HEK293 (cell line): ENCODE results near the gene CT45A6.
"Not testable (repeated sequence)": the region's sequence is repeated elsewhere in the genome, so short reads cannot be mapped to it uniquely, and the experiment has no call there.

Source experiments
- KLF10 ChIP-seq: fragments of 450-650 bp; IDR thresholded peaks from 2 replicates; pipeline ENCODE4 v1.5.1; 2018; ENCODE audit warnings: missing biosample characterization, mild to moderate bottlenecking, missing genetic modification characterization
- ZNF16 ChIP-seq: fragments of 450-650 bp; formaldehyde crosslinking; IDR thresholded peaks from 2 replicates; pipeline ENCODE4 v1.5.1; 2016; ENCODE audit warnings: low read depth, missing biosample characterization, missing genetic modification characterization
- ZNF335 ChIP-seq: fragments of 450-650 bp; formaldehyde crosslinking; conservative IDR thresholded peaks from 2 replicates; pipeline ENCODE4 v1.5.1; 2016; ENCODE audit warnings: missing biosample characterization, missing genetic modification characterization
- ZNF549 ChIP-seq: fragments of 450-650 bp; IDR thresholded peaks from 2 replicates; pipeline ENCODE4 v1.5.1; 2018; ENCODE audit warnings: missing biosample characterization, missing genetic modification characterization, mild to moderate bottlenecking, inconsistent platforms, moderate library complexity
- ZNF768 ChIP-seq: fragments of 450-650 bp; formaldehyde crosslinking; IDR thresholded peaks from 2 replicates; pipeline ENCODE4 v1.5.1; 2018; ENCODE audit warnings: missing biosample characterization, mild to moderate bottlenecking, missing genetic modification characterization
- TF ChIP-seq, protein P1 (sequence below): fragments of 450-650 bp; formaldehyde crosslinking; IDR thresholded peaks from 2 replicates; pipeline ENCODE4 v1.5.1; 2016; ENCODE audit warnings: missing biosample characterization, missing genetic modification characterization

DNA sequence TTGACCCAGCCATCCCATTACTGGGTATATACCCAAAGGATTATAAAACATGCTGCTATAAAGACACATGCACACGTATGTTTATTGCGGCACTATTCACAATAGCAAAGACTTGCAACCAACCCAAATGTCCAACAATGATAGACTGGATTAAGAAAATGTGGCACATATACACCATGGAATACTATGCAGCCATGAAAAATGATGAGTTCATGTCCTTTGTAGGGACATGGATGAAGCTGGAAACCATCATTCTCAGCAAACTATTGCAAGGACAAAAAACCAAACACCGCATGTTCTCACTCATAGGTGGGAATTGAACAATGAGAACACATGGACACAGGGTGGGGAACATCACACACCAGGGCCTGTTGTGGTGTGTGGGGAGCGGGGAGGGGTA lies 57.8 kb downstream of the CT45A6 start:
- TF ChIP-seq KLF10 (tag by site-specific recombination); ZNF549; ZNF768; ZNF335 (tag by site-specific recombination); ZNF16 (tag by site-specific recombination): not testable (repeated sequence)
- TF ChIP-seq, protein P1, sequence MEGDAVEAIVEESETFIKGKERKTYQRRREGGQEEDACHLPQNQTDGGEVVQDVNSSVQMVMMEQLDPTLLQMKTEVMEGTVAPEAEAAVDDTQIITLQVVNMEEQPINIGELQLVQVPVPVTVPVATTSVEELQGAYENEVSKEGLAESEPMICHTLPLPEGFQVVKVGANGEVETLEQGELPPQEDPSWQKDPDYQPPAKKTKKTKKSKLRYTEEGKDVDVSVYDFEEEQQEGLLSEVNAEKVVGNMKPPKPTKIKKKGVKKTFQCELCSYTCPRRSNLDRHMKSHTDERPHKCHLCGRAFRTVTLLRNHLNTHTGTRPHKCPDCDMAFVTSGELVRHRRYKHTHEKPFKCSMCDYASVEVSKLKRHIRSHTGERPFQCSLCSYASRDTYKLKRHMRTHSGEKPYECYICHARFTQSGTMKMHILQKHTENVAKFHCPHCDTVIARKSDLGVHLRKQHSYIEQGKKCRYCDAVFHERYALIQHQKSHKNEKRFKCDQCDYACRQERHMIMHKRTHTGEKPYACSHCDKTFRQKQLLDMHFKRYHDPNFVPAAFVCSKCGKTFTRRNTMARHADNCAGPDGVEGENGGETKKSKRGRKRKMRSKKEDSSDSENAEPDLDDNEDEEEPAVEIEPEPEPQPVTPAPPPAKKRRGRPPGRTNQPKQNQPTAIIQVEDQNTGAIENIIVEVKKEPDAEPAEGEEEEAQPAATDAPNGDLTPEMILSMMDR (tag by site-specific recombination), result not testable (repeated sequence)
